Activated CD4-positive, alpha-beta T cell treated with anti-CD3 and anti-CD28 coated beads, Interleukin-2, amount 10 ng/mL, durations not matched to agents 24 days and 14 days (primary cell): ENCODE results near the gene ATG10. TPM values are rescaled to one million over a fixed set of nuclear protein-coding genes. Genes with fewer than 3 reads are reported as not detected.

Source experiments
- DNase-seq: peaks from one replicate; pipeline ENCODE4 v3.0.0; 2022
- H3K27ac Mint-ChIP-seq: one replicate; pipeline ENCODE4 v1.8.0; 2022; ENCODE audit warnings: mild to moderate bottlenecking, mixed read lengths
- H3K27me3 Mint-ChIP-seq: one replicate; pipeline ENCODE4 v1.8.0; 2022; ENCODE audit warnings: mixed read lengths
- H3K36me3 Mint-ChIP-seq: one replicate; pipeline ENCODE4 v1.8.0; 2022; ENCODE audit warnings: low read depth, mild to moderate bottlenecking, mixed read lengths
- H3K4me1 Mint-ChIP-seq: one replicate; pipeline ENCODE4 v1.8.0; 2021; ENCODE audit warnings: mixed read lengths
- H3K4me3 Mint-ChIP-seq: one replicate; pipeline ENCODE4 v1.8.0; 2022; ENCODE audit warnings: mild to moderate bottlenecking, moderate library complexity, mixed read lengths
- H3K9me3 Mint-ChIP-seq: one replicate; pipeline ENCODE4 v1.8.0; 2021; ENCODE audit warnings: mixed read lengths
- intact Hi-C: fragments of 100-400 bp; cut with micrococcal nuclease; formaldehyde crosslinking; loops from one replicate; pipeline ENCODE4 v1.15.1; 2023
- total RNA-seq: library from RNA; stranded (reverse); gene quantifications from 2 replicates; pipeline ENCODE4 v1.2.3, GENCODE V29; 2022

ATG10 gene
- total RNA-seq, 1 donor from 2014 or later, result 5.9 TPM

GRCh38 chr5:82178378-82178777, 206.6 kb downstream of the ATG10 start:
- H3K27me3 Mint-ChIP-seq, result no peaks in the 10 kb centered on the region
- H3K9me3 Mint-ChIP-seq, result no peaks in the 10 kb centered on the region
- intact Hi-C loops, result loop anchor here (10.0 kb wide), 1 partner anchor 1386 kb away; no protein-coding TSS in a partner anchor
- H3K4me1 Mint-ChIP-seq, result peaks cover 3% of the 10 kb centered on the region
- H3K27ac Mint-ChIP-seq, result no peak overlapping the region
- H3K4me3 Mint-ChIP-seq, result no peak overlapping the region
- no peak for DNase-seq
- H3K36me3 Mint-ChIP-seq, result no peaks in the 10 kb centered on the region

DNA sequence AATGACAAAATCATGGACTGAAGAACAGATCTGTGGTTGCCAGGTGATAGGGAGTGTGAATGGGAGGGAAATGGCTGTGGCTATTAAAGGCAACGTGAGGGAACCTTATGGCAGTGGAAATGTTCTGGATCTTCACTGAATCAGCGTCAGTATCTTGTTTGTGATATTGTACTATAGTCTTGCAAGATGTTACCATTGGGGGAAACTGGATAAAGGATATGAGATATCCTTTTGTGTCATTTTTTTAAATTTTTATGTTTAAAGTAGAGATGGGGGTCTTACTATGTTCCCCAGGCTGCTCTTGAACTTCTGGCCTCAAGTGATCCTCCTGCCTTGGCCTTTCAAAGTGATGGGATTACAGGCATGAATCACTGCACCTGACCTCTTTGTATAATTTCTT, 210.8 kb downstream of the ATG10 start:
- H3K4me3 Mint-ChIP-seq, result no peak overlapping the region
- intact Hi-C loops, result no loop called here
- no peaks in the 10 kb centered on the region for H3K9me3 Mint-ChIP-seq
- H3K4me1 Mint-ChIP-seq, result peaks cover 1% of the 10 kb centered on the region
- no peak for DNase-seq
- H3K27ac Mint-ChIP-seq, result no peak overlapping the region
- no peaks in the 10 kb centered on the region for H3K36me3 Mint-ChIP-seq
- no peaks in the 10 kb centered on the region for H3K27me3 Mint-ChIP-seq

DNA sequence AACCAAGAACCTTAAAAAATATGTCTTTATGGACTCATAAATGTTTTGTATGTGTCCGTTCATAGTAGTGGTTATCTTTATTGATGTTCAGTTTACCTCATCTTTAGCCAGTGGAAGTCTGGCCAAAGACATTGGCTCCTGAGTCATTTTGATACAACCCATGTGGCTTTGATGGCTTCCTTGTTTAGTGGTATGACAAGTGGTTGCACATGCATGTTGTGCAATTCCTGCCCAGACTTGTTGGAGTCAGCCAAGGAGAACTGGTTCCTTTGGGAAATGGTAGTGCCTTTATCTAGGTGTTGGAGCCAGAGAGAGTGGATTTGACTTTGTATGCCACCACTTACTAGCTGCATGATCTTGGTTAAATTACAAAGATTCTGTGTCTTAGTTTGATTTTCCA, 212.0 kb downstream of the ATG10 start:
- H3K27ac Mint-ChIP-seq, result no peak overlapping the region
- no peaks in the 10 kb centered on the region for H3K36me3 Mint-ChIP-seq
- no peak overlapping the region for H3K4me3 Mint-ChIP-seq
- DNase-seq, result no peak
- intact Hi-C loops, result no loop called here
- no peaks in the 10 kb centered on the region for H3K9me3 Mint-ChIP-seq
- no peaks in the 10 kb centered on the region for H3K27me3 Mint-ChIP-seq
- peaks cover 1% of the 10 kb centered on the region for H3K4me1 Mint-ChIP-seq

GRCh38 chr5:82185851-82186250, 214.0 kb downstream of the ATG10 start:
- Mint-ChIP-seq H3K36me3 (no peaks in the 10 kb centered on the region), H3K9me3 (no peaks in the 10 kb centered on the region), H3K4me3 (no peak overlapping the region), H3K4me1 (peaks cover 1% of the 10 kb centered on the region), H3K27ac (no peak overlapping the region), H3K27me3 (no peaks in the 10 kb centered on the region)
- DNase-seq, result no peak
- intact Hi-C loops, result no loop called here

DNA sequence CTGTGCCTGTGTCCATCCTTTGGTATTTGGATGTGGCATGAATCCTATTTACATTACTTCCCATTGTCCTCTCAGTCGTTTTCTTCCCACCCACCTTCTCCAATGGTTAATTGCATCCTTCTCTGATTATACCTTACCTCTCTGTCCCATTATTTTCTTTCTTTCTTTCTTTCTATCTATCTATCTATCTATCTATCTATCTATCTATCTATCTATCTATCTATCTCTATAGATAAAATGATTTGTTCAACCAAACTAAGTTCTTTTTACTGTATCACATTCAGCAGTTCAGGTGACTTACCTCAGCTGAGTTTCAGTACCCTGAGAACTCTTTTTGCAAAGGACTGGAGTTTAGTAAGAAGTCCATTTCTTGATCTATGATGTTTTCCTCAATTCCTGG, 225.7 kb downstream of the ATG10 start:
- intact Hi-C loops, result no loop called here
- no peaks in the 10 kb centered on the region for H3K27me3 Mint-ChIP-seq
- DNase-seq, result no peak
- H3K27ac Mint-ChIP-seq, result no peak overlapping the region
- no peak overlapping the region for H3K4me3 Mint-ChIP-seq
- H3K9me3 Mint-ChIP-seq, result no peaks in the 10 kb centered on the region
- no peaks in the 10 kb centered on the region for H3K36me3 Mint-ChIP-seq
- no peaks in the 10 kb centered on the region for H3K4me1 Mint-ChIP-seq

- Mint-ChIP-seq H3K4me1 (no peaks in the 10 kb centered on the region), H3K9me3 (no peaks in the 10 kb centered on the region), H3K36me3 (no peaks in the 10 kb centered on the region), H3K27me3 (no peaks in the 10 kb centered on the region), H3K27ac (no peak overlapping the region), H3K4me3 (no peak overlapping the region)
- intact Hi-C loops, result no loop called here
- no peak for DNase-seq
These were observed 232.7 kb downstream of the ATG10 start for GRCh38 chr5:82204567-82204966.

GRCh38 chr5:82205005-82205404, 233.2 kb downstream of the ATG10 start:
- Mint-ChIP-seq H3K27me3 (peaks cover 2% of the 10 kb centered on the region), H3K4me1 (no peaks in the 10 kb centered on the region), H3K27ac (no peak overlapping the region), H3K9me3 (no peaks in the 10 kb centered on the region), H3K4me3 (no peak overlapping the region), H3K36me3 (no peaks in the 10 kb centered on the region)
- intact Hi-C loops, result no loop called here
- DNase-seq, result no peak

DNA sequence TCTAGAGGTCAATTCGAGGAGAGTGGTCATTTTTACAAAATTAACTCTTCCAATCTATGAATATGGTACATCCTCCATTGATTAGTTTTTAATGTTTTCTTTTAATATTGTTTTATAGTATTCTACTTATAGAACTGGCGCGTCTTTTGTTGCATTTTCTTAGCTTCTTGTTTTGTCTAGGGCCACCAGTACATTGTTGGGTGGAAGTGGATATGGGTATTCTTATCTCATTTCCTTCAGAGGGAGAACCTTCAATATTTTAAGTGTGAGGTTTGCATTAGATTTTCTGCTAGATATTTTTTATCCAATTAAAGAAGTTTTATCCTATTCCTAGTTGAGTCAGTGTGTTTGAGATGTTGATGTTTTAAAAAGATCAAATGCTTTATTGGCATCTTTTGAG, 236.5 kb downstream of the ATG10 start:
- H3K36me3 Mint-ChIP-seq, result no peaks in the 10 kb centered on the region
- H3K4me3 Mint-ChIP-seq, result no peak overlapping the region
- intact Hi-C loops, result no loop called here
- no peak for DNase-seq
- no peak overlapping the region for H3K27ac Mint-ChIP-seq
- H3K27me3 Mint-ChIP-seq, result peaks cover 2% of the 10 kb centered on the region
- H3K9me3 Mint-ChIP-seq, result no peaks in the 10 kb centered on the region
- H3K4me1 Mint-ChIP-seq, result no peaks in the 10 kb centered on the region

DNA sequence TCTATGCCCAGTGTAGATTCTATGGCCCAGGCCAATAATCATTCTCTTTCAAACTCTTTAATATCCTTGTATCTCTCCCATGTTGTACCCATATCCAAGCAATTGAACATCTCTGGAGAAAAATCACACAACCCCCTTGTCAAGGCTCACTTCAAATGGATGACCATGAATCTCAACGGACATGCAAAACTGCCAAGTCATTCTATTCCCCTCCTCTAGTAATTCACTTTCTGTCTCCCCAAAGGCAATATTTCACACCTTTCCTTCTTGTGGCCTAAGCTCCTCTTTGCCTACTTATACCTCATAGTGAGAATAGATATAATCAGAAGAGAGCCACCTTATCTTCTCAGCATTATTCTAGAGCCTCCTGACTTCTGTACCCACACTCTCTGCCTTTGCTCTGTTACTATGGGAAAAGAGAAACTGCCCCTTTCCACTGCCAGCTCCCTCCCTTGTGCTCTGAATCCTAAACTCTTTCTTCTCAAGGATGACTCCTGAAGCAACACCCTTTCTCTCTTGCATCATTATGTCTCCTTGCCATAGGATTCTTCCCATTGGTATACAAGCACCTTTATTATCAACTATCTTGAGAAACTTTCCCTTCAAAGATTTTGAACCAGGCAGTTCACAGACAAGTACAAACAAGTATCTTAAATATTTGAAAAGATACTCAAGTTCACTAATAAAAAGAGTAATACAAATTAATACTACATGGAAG, 240.2 kb downstream of the ATG10 start:
- Mint-ChIP-seq H3K36me3 (no peaks in the 10 kb centered on the region), H3K9me3 (no peaks in the 10 kb centered on the region), H3K4me3 (no peak overlapping the region), H3K27me3 (peaks cover 2% of the 10 kb centered on the region), H3K27ac (no peak overlapping the region), H3K4me1 (no peaks in the 10 kb centered on the region)
- no peak for DNase-seq
- intact Hi-C loops, result no loop called here

- H3K27me3 Mint-ChIP-seq, result no peaks in the 10 kb centered on the region
- H3K4me1 Mint-ChIP-seq, result no peaks in the 10 kb centered on the region
- intact Hi-C loops, result no loop called here
- H3K4me3 Mint-ChIP-seq, result no peak overlapping the region
- no peaks in the 10 kb centered on the region for H3K36me3 Mint-ChIP-seq
- H3K27ac Mint-ChIP-seq, result no peak overlapping the region
- no peak for DNase-seq
- no peaks in the 10 kb centered on the region for H3K9me3 Mint-ChIP-seq
These were observed 246.1 kb downstream of the ATG10 start for GRCh38 chr5:82217917-82218316.

GRCh38 chr5:82218374-82219156, 246.7 kb downstream of the ATG10 start:
- Mint-ChIP-seq H3K36me3 (no peaks in the 10 kb centered on the region), H3K4me1 (no peaks in the 10 kb centered on the region), H3K27ac (no peak overlapping the region), H3K4me3 (no peak overlapping the region), H3K9me3 (no peaks in the 10 kb centered on the region), H3K27me3 (no peaks in the 10 kb centered on the region)
- intact Hi-C loops, result no loop called here
- no peak for DNase-seq

DNA sequence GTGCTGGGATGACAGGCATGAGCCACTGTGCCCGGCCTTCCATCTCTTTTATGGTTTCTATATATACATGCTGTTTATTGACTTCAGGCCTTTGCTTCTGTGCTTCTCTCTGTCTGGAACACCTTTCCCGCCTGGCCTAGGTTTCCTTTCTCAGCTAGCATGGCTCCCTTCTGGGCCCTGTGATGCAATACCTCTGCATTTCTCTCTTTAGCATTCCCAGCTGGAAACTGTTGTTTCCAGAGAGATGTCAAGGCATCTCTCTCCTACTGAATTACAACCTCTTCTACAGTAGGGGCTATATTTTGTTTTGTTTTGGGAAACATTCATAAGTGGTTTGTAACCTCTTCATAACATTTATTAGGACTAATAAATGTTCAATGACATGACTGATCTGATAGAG, 249.2 kb downstream of the ATG10 start:
- Mint-ChIP-seq H3K4me3 (no peak overlapping the region), H3K4me1 (peaks cover 3% of the 10 kb centered on the region), H3K27ac (no peak overlapping the region), H3K27me3 (peaks cover 5% of the 10 kb centered on the region), H3K36me3 (no peaks in the 10 kb centered on the region), H3K9me3 (no peaks in the 10 kb centered on the region)
- intact Hi-C loops, result loop anchor here (10.0 kb wide), 1 partner anchor 366 kb away; no protein-coding TSS in a partner anchor
- no peak for DNase-seq

- H3K27me3 Mint-ChIP-seq, result peaks cover 5% of the 10 kb centered on the region
- DNase-seq, result no peak
- H3K4me3 Mint-ChIP-seq, result no peak overlapping the region
- peaks cover 3% of the 10 kb centered on the region for H3K4me1 Mint-ChIP-seq
- intact Hi-C loops, result loop anchor here (10.0 kb wide), 1 partner anchor 368 kb away; no protein-coding TSS in a partner anchor
- H3K27ac Mint-ChIP-seq, result no peak overlapping the region
- no peaks in the 10 kb centered on the region for H3K36me3 Mint-ChIP-seq
- no peaks in the 10 kb centered on the region for H3K9me3 Mint-ChIP-seq
These were observed 251.1 kb downstream of the ATG10 start for GRCh38 chr5:82222597-82223574.
